AG04450 (cell line): ENCODE results near the gene TGM3. TPM values are rescaled to one million over a fixed set of nuclear protein-coding genes. Genes with fewer than 3 reads are reported as not detected.

Experiments
- CTCF ChIA-PET: fragments of 300-600, 350-600 bp; formaldehyde crosslinking; extraction: SDS; loops from one replicate; lab custom pipeline; 2022; ENCODE audit warnings: antibody characterized with exemption, inconsistent platforms; lab: Charles Lee
- POLR2A ChIA-PET: fragments of 350-600 bp; formaldehyde crosslinking; extraction: SDS; loops from one replicate; lab custom pipeline; 2021; ENCODE audit warnings: antibody characterized with exemption, inconsistent platforms; lab: Yijun Ruan, JAX
- DNase-seq: peaks from one replicate; pipeline ENCODE4 v3.0.0-alpha.2; 2011; ENCODE audit warnings: low read depth, low spot score
- H3K27ac ChIP-seq: one replicate; pipeline ENCODE4 v1.5.1; 2012; ENCODE audit warnings: low read depth, low read length, control low read depth
- H3K27me3 ChIP-seq: one replicate; pipeline ENCODE4 v1.6.0; 2012; ENCODE audit warnings: low read length; ENCODE audit not compliant: control insufficient read depth, insufficient read depth
- H3K4me3 ChIP-seq: 2 replicates; pipeline ENCODE4 v1.5.1; 2011; ENCODE audit warnings: mild to moderate bottlenecking, low read depth, low read length, control low read depth
- H3K9me3 ChIP-seq: 2 replicates; pipeline ENCODE4 v1.5.1; 2012; ENCODE audit warnings: low read length; ENCODE audit not compliant: control insufficient read depth, insufficient read depth
- CTCF ChIP-seq: IDR thresholded peaks from 2 replicates; pipeline ENCODE4 v1.5.1; 2011; ENCODE audit warnings: low read depth, low read length, control low read depth, inconsistent platforms
- polyA plus RNA-seq: library from polyadenylated mRNA; depleted of rRNA; stranded (reverse); fragments of >200 nt; gene quantifications from 2 replicates; pipeline ENCODE4 v1.2.3, GENCODE V29; 2011

Gene TGM3
- polyA plus RNA-seq, 1 experiment, result not detected

- CTCF ChIA-PET, result no interaction called here
These were observed 4.2 kb downstream of the TGM3 start for GRCh38 chr20:2300002-2300401.

DNA sequence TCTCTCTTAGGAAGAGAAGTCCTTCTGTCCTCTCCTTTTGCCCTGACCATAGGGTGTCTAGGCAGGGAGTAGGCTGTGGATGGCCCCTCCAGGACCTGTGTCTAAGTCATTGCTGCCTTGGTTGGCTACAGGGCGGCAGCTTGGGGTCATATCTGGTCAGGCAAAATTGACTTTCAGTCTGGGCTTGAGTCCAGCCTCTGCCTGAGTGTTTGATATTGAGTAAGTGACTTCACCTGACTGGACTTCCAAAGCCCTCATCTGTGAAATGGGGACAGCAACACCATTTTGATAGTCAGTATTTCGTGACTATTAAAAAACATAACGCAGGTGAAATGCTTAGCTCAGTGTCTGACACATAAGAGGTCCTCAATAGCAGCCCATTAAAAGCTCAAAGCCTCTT is 4.6 kb downstream of the TGM3 start:
- no peak overlapping the region for H3K4me3 ChIP-seq
- CTCF ChIA-PET, result no interaction called here
- H3K27me3 ChIP-seq, result peaks cover 7% of the 10 kb centered on the region
- H3K27ac ChIP-seq, result no peak overlapping the region
- no peak for DNase-seq
- POLR2A ChIA-PET, result no interaction called here
- no peak for TF ChIP-seq CTCF
- H3K9me3 ChIP-seq, result no peaks in the 10 kb centered on the region

More at GRCh38 chr20:2300002-2300401, 4.2 kb downstream of the TGM3 start:
- Histone ChIP-seq H3K27ac (no peak overlapping the region), H3K4me3 (no peak overlapping the region), H3K27me3 (peaks cover 7% of the 10 kb centered on the region), H3K9me3 (no peaks in the 10 kb centered on the region)
- no peak for TF ChIP-seq CTCF
- POLR2A ChIA-PET, result no interaction called here
- no peak for DNase-seq

DNA sequence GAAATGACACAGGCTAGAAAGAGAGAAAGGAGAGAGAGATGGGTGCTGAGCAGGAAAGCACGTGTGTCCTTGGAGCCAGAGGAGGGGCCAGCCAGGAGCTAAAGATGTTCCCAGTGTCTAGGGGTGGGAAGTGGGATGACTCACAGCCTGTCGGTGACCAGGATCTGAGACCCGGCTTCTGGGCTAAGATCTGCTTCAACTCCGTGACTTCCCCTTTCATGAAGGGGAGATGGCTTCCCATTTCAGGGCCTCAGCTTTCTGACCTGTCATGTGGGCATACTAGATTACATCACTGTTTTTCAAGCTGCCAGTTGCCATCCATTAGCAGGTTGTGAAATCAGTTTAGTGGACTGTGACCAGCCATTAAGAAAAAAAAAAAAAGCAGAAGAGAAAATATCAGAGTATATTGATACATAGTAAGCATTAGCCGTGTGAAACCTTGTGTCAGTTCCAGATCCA is 5.4 kb downstream of the TGM3 start:
- POLR2A ChIA-PET, result no interaction called here
- DNase-seq, result no peak
- CTCF ChIA-PET, result no interaction called here

DNA sequence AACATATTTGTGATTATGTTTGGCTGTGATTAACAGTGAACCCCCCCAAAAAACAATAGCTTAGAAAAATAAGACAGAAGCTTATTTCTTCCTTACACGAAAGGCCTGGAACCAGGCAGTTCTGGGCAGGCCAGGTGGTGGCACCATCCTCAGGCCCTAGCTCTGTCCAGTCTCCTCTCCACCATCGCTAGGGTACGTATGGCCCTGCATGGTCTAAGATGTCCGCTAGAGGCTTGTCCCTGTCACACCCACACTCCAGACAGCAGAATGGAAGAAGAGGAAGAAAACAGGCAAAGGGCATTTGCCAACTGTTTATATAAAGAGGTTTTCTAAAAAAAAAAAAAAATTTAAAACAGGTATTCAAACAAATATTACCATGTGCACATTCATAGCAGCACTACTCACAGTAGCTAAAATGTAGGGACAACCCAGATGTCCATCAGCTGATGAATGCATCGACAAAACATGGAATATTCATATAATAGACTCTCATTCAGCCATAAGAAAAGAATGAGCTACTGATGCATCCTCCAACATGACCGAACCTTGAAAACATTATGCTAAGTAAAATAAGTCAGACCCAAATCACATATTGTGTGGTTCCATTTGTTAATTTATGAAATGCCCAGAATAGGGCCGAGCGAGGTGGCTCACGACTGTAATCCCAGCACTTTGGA is 6.7 kb downstream of the TGM3 start:
- ChIA-PET POLR2A (no interaction called here), CTCF (interaction anchor here (0.6 kb wide), 2 partner anchors 39 to 95 kb away, joined by 3 read pairs; no protein-coding TSS in a partner anchor)
- no peak for TF ChIP-seq CTCF
- Histone ChIP-seq H3K4me3 (no peak overlapping the region), H3K27me3 (peaks cover 3% of the 10 kb centered on the region), H3K27ac (no peak overlapping the region), H3K9me3 (no peaks in the 10 kb centered on the region)
- no peak for DNase-seq

More for the DNA sequence above, 5.4 kb downstream of the TGM3 start:
- H3K27ac ChIP-seq, result no peak overlapping the region
- H3K9me3 ChIP-seq, result no peaks in the 10 kb centered on the region
- TF ChIP-seq CTCF, result no peak
- peaks cover 7% of the 10 kb centered on the region for H3K27me3 ChIP-seq
- H3K4me3 ChIP-seq, result no peak overlapping the region

DNA sequence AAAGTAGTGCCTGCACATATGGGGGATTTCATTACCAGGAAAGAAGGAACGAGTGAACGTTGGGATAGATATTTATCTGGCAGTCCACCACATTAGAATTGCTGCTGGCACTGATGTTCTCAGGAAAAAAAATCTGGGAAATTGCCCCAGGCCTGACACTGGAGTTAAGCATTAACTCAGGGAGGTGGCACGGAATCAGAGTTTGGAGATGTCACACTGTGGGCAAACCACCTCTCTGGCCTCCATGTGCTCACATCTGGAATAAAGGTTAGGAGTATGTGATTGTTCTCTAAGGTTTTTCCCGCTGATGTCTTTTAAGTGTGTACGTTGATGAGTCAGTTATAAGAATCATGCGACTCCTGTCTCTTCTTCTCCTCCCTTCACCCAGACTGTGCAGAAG is 7.9 kb downstream of the TGM3 start:
- H3K27me3 ChIP-seq, result peaks cover 3% of the 10 kb centered on the region
- POLR2A ChIA-PET, result no interaction called here
- no peak overlapping the region for H3K27ac ChIP-seq
- H3K4me3 ChIP-seq, result no peak overlapping the region
- no peak for TF ChIP-seq CTCF
- CTCF ChIA-PET, result no interaction called here
- no peak for DNase-seq
- no peaks in the 10 kb centered on the region for H3K9me3 ChIP-seq
